GM18505 (cell line): Measurements from ENCODE around the gene RAB3GAP2.
"Not testable (repeated sequence)": the region's sequence is repeated elsewhere in the genome, so short reads cannot be mapped to it uniquely, and the experiment has no call there.

Experiments used
- ATAC-seq: cut with Tn5 transposase; IDR thresholded peaks from one replicate; pipeline ENCODE4 v1.9.1; 2021; ENCODE audit not compliant: unreplicated experiment
- POLR2A ChIP-seq: IDR thresholded peaks from 4 replicates; pipeline ENCODE4 v1.6.1; 2011; ENCODE audit warnings: borderline replicate concordance; ENCODE audit not compliant: insufficient read depth, insufficient read length; ENCODE audit errors: extremely low read depth

The RAB3GAP2 gene

DNA sequence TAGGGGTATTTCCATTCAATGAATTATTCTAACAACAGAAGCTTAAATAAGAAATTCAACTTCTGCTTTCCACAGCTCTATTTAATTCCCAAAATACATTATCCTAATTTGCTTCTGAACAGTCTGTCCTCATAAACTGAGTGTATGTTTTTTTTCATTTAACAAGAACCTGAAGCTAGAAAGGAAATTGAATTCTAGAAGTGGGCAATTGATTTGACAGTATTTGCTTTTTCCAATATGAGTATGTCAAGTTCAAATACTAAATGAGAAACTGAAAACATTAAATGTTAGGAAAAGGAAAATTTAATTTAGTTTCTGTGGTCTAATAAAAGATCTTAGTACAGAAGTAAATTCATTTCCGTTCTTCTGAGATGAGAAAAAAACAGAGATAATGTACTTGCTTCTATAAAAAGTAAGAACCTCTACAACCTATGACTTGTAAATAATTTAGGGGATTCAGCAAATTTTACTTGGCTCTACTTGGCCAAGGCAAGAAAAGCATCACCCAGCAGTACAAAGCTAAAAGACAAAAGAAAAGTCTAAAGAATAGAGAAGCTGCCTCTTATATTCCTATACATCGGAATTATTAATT lies 31.1 kb downstream of the RAB3GAP2 start:
- ATAC-seq: no peak
- no peak for TF ChIP-seq POLR2A

DNA sequence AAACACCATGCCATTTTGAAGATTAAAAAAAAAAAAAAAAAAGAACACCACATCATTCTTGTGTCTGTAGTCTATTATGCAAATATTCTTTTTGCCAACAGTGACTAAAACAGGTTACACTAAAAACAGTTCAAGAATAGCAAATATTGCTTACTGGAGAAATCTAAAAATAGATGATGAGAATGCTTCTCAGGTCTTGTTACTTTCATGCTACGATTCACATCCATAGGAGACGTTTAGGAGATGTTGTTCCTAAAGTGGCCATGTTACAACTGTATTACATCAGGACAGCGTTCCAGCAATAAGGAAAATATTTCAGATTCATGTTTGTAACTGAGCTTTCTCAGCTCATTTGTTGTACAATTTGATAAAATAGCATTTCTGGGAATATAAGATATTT lies 32.3 kb downstream of the RAB3GAP2 start:
- TF ChIP-seq POLR2A: no peak
- ATAC-seq: no peak

DNA sequence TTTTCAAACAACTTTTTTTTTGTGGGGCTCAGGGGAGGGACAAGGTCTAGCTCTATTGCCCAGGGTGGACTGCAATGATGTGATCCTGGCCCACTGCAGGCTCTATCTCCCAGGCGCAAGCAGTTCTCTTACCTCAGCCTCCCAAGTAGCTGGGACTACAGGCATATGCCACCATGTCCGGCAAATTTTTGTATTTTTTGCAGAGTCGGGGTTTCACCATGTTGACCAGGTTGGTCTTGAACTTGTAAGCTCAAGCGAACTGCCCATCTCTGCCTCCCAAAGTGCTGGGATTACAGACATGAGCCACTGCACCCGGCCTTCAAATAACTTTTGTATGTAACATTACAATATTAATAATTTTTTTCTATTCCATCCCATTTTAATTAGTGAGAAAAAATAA lies 33.0 kb downstream of the RAB3GAP2 start:
- ATAC-seq: no peak

DNA sequence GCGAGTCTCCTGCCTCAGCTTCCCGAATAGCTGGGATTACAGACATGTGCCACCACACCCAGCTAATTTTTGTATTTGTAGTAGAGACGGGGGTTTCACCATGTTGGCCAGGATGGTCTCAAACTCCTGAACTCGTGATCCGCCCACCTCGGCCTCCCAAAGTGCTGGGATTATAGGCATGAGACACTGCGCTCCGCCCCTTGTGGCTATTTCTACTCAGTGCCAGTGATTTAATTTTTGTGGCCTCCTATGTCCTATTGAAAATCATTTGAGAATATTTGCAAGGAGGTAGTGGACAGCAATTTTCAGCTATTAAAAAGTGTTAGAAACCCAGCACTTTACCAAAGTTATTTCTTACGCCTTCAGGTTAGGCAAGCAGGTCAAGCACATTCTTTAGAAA lies 36.0 kb downstream of the RAB3GAP2 start:
- not testable (repeated sequence) for ATAC-seq

More for the DNA sequence above, 33.0 kb downstream of the RAB3GAP2 start:
- no peak for TF ChIP-seq POLR2A

DNA sequence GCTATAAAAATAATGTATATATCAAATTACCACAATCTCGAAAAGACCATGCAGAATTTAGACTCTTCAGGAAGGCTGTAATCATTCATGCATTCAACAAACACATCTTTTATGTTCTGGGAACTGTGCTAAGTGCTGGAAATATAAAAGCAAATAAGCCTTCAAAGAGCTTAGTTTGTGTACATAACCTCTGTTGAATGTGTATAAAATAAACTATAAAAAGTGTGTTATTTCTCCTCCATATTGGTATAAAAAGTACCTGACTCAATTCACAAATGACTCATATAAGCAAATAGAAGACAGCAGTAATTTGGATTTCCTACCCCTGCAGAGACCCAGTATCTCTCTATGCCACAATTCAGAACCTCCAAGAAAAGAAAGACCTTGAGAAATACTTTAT lies 36.8 kb downstream of the RAB3GAP2 start:
- no peak for TF ChIP-seq POLR2A
- ATAC-seq: no peak

DNA sequence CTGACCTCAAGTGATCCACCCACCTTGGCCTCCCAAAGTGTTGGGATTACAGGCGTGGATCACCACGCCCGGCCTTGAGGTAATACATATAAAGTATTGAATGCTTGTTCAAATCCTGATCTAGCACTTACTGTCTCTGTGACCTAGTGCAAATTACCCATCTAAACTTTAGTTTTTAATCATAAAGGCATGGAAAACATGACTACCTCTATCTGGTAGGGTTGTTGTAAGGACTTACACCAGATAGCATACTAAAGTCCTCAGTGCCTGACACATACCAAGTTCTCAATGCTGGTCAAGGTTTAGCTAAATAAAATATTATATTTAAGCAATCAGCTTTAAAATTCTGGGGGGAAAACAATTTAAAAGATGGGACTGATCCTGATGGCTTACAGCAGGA lies 38.3 kb downstream of the RAB3GAP2 start:
- TF ChIP-seq POLR2A: no peak
- ATAC-seq: no peak

DNA sequence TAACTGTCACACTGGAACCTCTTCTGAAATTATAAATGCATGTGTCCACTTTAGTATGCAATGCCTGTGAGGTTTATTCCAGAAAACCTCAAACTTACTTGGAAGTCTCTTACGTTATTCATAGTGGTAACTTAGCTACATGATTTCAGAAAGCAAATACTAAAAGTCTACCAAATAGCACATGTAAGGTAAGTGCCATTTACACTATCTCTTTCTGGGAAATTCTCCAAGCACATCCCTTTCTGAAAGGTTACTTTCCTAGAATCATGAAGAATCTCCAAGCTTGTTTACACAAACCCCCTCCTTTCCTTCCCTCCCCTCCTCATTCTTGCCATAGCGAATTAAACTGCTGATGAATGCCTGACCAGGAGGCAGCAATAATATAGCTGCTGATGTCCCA lies 42.5 kb downstream of the RAB3GAP2 start:
- TF ChIP-seq POLR2A: no peak
- ATAC-seq: no peak

DNA sequence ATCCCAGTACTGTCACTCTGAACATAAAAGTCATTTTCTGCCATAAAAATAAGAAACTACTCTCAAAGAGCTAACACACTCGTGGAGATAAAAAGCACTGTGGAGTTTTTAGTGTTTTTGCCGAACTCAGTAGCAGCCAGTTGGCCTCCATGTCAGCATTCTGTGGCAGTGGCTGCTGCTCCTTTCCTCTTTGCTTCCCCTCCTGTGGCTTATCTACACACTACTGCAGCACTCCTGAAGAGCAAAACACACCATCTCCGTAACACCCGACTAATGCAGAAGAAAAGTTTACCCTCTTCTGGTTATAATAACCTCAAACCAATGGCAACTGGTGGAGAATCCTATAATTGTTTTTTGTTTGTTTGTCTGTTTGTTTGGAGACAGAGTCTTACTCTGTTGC lies 44.9 kb downstream of the RAB3GAP2 start:
- TF ChIP-seq POLR2A: no peak
- ATAC-seq: no peak

DNA sequence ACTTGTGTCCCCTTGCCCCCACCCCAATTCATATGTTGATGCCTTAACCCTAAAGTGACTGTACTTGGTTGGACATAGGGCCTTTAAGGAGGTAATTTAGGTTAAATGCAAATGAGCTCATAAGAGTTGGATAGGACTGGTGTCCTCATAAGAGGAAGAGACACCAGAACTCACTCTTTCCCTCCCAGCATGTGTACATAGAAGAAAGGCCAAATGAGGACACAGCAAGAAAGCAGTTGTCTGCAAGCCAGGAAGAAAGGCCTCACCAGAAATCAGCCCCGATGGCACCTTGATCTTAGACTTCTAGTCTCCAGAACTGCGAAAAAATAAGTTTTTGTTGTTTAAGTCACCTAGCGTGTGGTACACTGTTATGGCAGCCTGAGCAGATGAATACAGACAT lies 45.5 kb downstream of the RAB3GAP2 start:
- no peak for ATAC-seq
- TF ChIP-seq POLR2A: no peak

DNA sequence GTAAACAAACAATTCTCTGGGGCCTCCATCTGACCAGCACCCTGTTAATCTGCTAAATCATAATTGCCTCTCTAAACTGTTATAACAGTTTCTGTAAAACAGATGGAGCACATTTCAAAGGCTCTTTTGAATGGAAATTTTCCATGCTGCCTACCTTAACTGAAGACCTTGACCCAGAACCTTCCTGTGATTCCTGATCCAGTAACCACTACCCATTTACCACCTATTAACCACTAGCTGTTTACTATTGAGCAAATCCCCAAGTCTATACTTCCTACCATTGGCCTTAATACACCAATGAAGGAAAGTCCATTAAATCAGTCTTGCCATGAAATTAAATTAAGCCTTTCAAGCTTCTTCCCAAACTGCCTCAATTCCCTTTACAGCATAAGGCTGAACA lies 46.3 kb downstream of the RAB3GAP2 start:
- ATAC-seq: no peak

DNA sequence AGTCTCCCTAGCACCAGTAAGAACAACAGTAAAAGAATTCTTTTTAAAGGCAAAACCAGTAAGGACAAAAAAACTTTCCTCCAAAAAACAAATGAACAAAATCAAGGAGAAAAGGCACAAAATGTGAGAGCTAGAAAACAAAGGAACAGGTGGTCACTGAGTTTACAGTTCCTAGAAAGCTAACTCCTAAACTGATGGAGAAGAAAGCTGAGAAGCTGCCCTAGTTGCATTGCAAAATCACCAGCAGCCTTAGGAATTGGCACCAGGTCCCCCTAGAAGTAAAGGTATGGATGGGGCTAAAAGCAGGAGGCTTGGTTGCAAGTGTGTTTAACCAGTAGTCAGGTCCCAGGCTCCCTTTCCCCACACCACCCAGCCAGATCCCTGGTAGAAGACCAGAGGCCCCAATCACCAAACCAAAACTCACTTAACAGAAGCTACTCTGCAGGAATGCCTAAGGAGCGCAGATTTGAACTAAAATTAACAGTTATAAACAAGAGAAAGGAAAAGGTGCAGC lies 47.6 kb downstream of the RAB3GAP2 start:
- ATAC-seq: no peak
- TF ChIP-seq POLR2A: no peak

More for the DNA sequence above, 46.3 kb downstream of the RAB3GAP2 start:
- no peak for TF ChIP-seq POLR2A

DNA sequence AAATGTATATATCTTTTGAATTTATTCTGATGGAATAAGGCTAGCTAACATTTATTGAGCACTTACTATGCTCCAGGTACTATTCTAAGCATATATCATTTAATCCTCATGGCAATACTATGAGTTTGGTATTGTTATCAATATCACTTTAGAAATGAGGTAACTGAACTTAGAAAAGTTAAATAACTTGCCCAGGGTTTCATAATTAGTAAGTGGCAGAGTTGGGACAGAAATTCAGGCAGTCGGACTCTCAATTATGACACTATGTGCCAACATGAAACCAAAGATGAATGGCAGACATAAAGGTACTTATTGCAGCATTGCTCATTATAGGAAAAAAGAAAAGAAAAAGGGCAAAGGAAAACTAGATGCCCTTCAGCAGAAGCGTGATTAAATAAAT lies 48.2 kb downstream of the RAB3GAP2 start:
- no peak for ATAC-seq
- no peak for TF ChIP-seq POLR2A

DNA sequence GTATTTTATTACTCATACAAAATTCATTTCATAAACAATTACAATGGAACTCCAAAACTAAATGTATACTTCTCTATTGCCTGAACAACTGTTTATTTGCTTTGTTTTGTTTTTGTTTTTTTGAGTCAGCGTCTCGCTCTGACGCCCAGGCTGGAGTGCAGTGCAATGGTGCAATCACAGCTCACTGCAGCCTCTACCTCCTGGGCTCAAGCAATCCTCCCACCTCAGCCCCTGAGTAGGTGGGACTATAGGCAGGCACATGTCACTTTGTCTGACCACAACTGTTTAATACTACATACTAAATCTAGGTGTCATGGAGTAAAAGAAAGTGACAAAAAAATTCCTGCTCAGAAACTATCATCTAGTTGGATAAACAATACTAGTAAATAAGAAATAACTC lies 49.3 kb downstream of the RAB3GAP2 start:
- no peak for ATAC-seq
- no peak for TF ChIP-seq POLR2A

DNA sequence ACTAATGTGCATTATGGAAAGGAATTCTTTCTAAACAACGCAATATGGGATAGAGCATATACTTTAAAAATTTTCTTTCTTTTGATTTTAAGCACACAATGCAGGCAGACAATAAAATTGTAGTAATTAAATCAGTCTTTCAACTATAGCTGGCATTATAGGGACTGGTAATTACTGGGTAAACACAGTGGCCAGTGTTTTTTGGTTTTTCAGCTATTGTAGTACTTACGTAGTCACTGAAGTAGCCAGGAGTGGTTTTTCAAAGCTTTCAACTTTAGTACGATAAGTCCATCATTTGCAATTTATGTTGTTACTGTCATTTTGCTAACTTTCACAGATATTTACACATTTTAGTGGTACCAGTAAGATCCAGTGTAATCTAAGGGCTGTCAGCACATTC lies 50.6 kb downstream of the RAB3GAP2 start:
- ATAC-seq: no peak
- TF ChIP-seq POLR2A: no peak

DNA sequence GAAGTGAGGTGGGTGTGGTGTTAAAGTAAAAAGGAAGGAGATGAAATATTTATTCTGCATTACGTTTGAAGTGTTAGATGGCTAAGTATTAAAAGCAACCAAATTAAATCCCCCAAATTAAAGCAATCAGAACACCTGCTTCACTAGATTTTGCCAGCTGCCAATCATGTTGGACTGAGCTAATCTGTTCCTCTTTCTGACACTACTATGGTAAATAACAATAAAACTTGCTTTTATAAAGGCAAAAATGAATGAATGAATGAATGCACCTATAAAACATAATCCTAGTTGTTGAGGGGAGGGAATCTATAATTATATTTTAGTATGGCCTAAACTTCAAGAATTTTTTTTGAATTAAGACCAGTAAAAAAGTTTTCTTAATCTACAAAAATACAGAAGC lies 51.0 kb downstream of the RAB3GAP2 start:
- TF ChIP-seq POLR2A: no peak
- ATAC-seq: no peak

DNA sequence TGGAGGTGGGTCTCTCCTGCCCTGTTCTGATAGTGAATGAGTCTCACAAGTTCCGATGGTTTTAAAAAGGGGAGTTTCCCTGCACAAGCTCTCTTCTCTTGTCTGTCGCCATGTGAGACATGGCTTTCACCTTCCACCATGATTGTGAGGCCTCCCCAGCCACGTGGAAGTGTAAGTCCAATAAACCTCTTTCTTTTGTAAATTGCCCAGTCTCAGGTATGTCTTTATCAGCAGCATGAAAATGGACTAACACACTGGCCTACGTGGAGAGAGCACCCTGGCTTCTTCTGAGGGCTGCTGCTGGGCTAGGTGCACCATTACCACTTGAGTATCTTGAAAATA lies 51.6 kb downstream of the RAB3GAP2 start:
- ATAC-seq: not testable (repeated sequence)
